Measurements from ENCODE around the gene TMEM97. TPM values are rescaled to one million over a fixed set of nuclear protein-coding genes. Genes with fewer than 3 reads are reported as not detected.
A peak's percentile ranks its signal among the peaks of the same experiment; 100 is the strongest.

The TMEM97 gene
- total RNA-seq, 2 experiments from 2014 or later: 2.6 to 3.7 TPM

GRCh38 chr17:28368915-28369683 is 50.1 kb downstream of the TMEM97 start:
- no peak overlapping the region for H3K27ac ChIP-seq (ENCODE audit: low read depth in 1 of 2, low read length in 2 of 2)
- H3K27ac Mint-ChIP-seq: peak overlapping the region; percentile 39
- CTCF ChIA-PET: interaction anchor here (1.9 kb wide), 1 partner anchor 48 kb away, joined by 7 read pairs; no protein-coding TSS in a partner anchor

GRCh38 chr17:28369684-28370034 is 50.7 kb downstream of the TMEM97 start:
- no peaks in the 10 kb centered on the region for H3K9me3 ChIP-seq (ENCODE audit: control insufficient read depth in 1 of 2, insufficient read depth in 1 of 2, low read length in 2 of 2)
- peaks cover 4% of the 10 kb centered on the region for H3K36me3 ChIP-seq (ENCODE audit: insufficient read depth, low read length)
- peaks cover 8% of the 10 kb centered on the region for H3K36me3 Mint-ChIP-seq (ENCODE audit: low read depth)
- peaks cover 22% of the 10 kb centered on the region for H3K4me1 ChIP-seq (ENCODE audit: insufficient read depth, low read length)
- peak overlapping the region; percentile 62 for H3K27ac Mint-ChIP-seq
- no peak overlapping the region for H3K4me3 ChIP-seq (ENCODE audit: low read length)
- no peaks in the 10 kb centered on the region for H3K9me3 Mint-ChIP-seq
- ATAC-seq (ENCODE audit: poor library complexity) (no peak), DNase-seq (peak in 2 of 14 experiments; percentile 34 to 48)
- H3K4me3 Mint-ChIP-seq: peak overlapping the region; percentile 98
- TF ChIP-seq CTCF (IDR thresholded peaks at IDR 0.05): no peak
- CTCF ChIA-PET: no interaction called here
- POLR2A ChIA-PET: interaction anchor here (2.0 to 6.1 kb wide), 3 partner anchors 13 to 34 kb away, joined by 6 to 34 read pairs (median 31); partner anchors contain the start of genes IFT20, POLDIP2 and TNFAIP1
- H3K4me1 Mint-ChIP-seq (ENCODE audit: low read depth): peaks cover 26% of the 10 kb centered on the region
- H3K27me3 ChIP-seq (ENCODE audit: control insufficient read depth in 1 of 2, insufficient read depth in 2 of 2, low read length in 2 of 2): no peaks in the 10 kb centered on the region
- intact Hi-C loops (cut with DNase I, micrococcal nuclease): no loop called here
- H3K27ac ChIP-seq (ENCODE audit: low read depth in 1 of 2, low read length in 2 of 2): no peak overlapping the region
- no peaks in the 10 kb centered on the region for H3K27me3 Mint-ChIP-seq

More at GRCh38 chr17:28368915-28369683, 50.1 kb downstream of the TMEM97 start:
- no peaks in the 10 kb centered on the region for H3K9me3 Mint-ChIP-seq
- intact Hi-C loops (cut with DNase I, micrococcal nuclease): no loop called here
- POLR2A ChIA-PET: interaction anchor here (2.0 to 6.1 kb wide), 3 partner anchors 12 to 33 kb away, joined by 6 to 34 read pairs (median 31); partner anchors contain the start of genes IFT20, POLDIP2 and TNFAIP1
- H3K4me3 Mint-ChIP-seq: peak overlapping the region; percentile 30
- H3K36me3 Mint-ChIP-seq (ENCODE audit: low read depth): peaks cover 10% of the 10 kb centered on the region
- peaks cover 26% of the 10 kb centered on the region for H3K4me1 Mint-ChIP-seq (ENCODE audit: low read depth)
- ATAC-seq (ENCODE audit: poor library complexity): no peak
- H3K36me3 ChIP-seq (ENCODE audit: insufficient read depth, low read length): peaks cover 10% of the 10 kb centered on the region
- DNase-seq: no peak
- peaks cover 22% of the 10 kb centered on the region for H3K4me1 ChIP-seq (ENCODE audit: insufficient read depth, low read length)
- H3K27me3 Mint-ChIP-seq: no peaks in the 10 kb centered on the region
- no peaks in the 10 kb centered on the region for H3K27me3 ChIP-seq (ENCODE audit: control insufficient read depth in 1 of 2, insufficient read depth in 2 of 2, low read length in 2 of 2)
- H3K4me3 ChIP-seq (ENCODE audit: low read length): no peak overlapping the region
- TF ChIP-seq CTCF (IDR thresholded peaks at IDR 0.05): no peak
- no peaks in the 10 kb centered on the region for H3K9me3 ChIP-seq (ENCODE audit: control insufficient read depth in 1 of 2, insufficient read depth in 1 of 2, low read length in 2 of 2)

- Mint-ChIP-seq H3K27ac (peak within 1 kb of the TSS; percentile 75), H3K36me3 (ENCODE audit: low read depth) (peaks cover 8% of the 10 kb centered on the region), H3K4me3 (peak within 1 kb of the TSS; percentile 98), H3K27me3 (no peaks in the 10 kb centered on the region), H3K9me3 (no peaks in the 10 kb centered on the region), H3K4me1 (ENCODE audit: low read depth) (peaks cover 26% of the 10 kb centered on the region)
- peaks cover 22% of the 10 kb centered on the region for H3K4me1 ChIP-seq (ENCODE audit: insufficient read depth, low read length)
- ChIA-PET POLR2A (interaction anchor here (1.7 to 6.1 kb wide), 5 partner anchors 13 to 52 kb away, joined by 6 to 34 read pairs (median 14); partner anchors contain the start of genes IFT20, POLDIP2, TMEM97 and TNFAIP1), CTCF (no interaction called here)
- H3K36me3 ChIP-seq (ENCODE audit: insufficient read depth, low read length): no peaks in the 10 kb centered on the region
- no peaks in the 10 kb centered on the region for H3K27me3 ChIP-seq (ENCODE audit: control insufficient read depth in 1 of 2, insufficient read depth in 2 of 2, low read length in 2 of 2)
- no peak for ATAC-seq (ENCODE audit: poor library complexity)
- peak within 1 kb of the TSS; percentile 83 for H3K4me3 ChIP-seq (ENCODE audit: low read length)
- intact Hi-C loops (cut with DNase I, micrococcal nuclease): no loop called here
- peak within 1 kb of the TSS; percentile 59 to 80 for H3K27ac ChIP-seq (ENCODE audit: low read depth in 1 of 2, low read length in 2 of 2)
- H3K9me3 ChIP-seq (ENCODE audit: control insufficient read depth in 1 of 2, insufficient read depth in 1 of 2, low read length in 2 of 2): no peaks in the 10 kb centered on the region
- TF ChIP-seq CTCF (IDR thresholded peaks at IDR 0.05): no peak
- no peak for DNase-seq
Measured at GRCh38 chr17:28370035-28370743, 51.2 kb downstream of the TMEM97 start, which contains the start of gene VTN. Gene VTN (minus strand): TSS chr17:28370307. CDS start chr17:28370203, 104 bp downstream.

All from CD4-positive, alpha-beta T cell (primary cell).